Fibroblast of lung (primary cell): ENCODE data around the gene PCBP4. TPM values are rescaled to one million over a fixed set of nuclear protein-coding genes. Genes with fewer than 3 reads are reported as not detected.

ENCODE experiments used
- DNase-seq, 2 donors: peaks; one replicate each; pipeline versions ENCODE4 v3.0.0 to v3.0.0-alpha.2; 2010; ENCODE audit warnings: low read depth in 2 of 2
- H2AFZ ChIP-seq: 2 replicates; pipeline ENCODE4 v1.5.1; 2012; ENCODE audit warnings: low read length, control low read depth, inconsistent platforms
- H3K27ac ChIP-seq: 2 replicates; pipeline ENCODE4 v1.5.1; 2011; ENCODE audit warnings: low read length, control low read depth; ENCODE audit not compliant: insufficient read depth
- H3K27me3 ChIP-seq: 2 replicates; pipeline ENCODE4 v1.5.1; 2011; ENCODE audit warnings: mild to moderate bottlenecking, low read length; ENCODE audit not compliant: control insufficient read depth, insufficient read depth
- H3K36me3 ChIP-seq: 2 replicates; pipeline ENCODE4 v1.5.1; 2011; ENCODE audit warnings: low read length; ENCODE audit not compliant: control insufficient read depth, insufficient read depth
- H3K4me1 ChIP-seq: 2 replicates; pipeline ENCODE4 v1.5.1; 2011; ENCODE audit warnings: low read length; ENCODE audit not compliant: control insufficient read depth, insufficient read depth; ENCODE audit errors: extremely low read depth
- H3K4me2 ChIP-seq: 2 replicates; pipeline ENCODE4 v1.5.1; 2011; ENCODE audit warnings: low read length, control low read depth; ENCODE audit not compliant: insufficient read depth; ENCODE audit errors: extremely low read depth
- H3K4me3 ChIP-seq, 4 experiments: fragments of 200-600 bp in 1 of 4; sonication (generic) in 1 of 4; replicated peaks in 1 of 4; 2 replicates each; pipeline ENCODE4 v1.5.1; 2011 to 2016; ENCODE audit warnings: low read length in 4 of 4, low read depth in 3 of 4, mild to moderate bottlenecking in 3 of 4, control low read depth in 2 of 4, inconsistent platforms in 1 of 4, mixed read lengths in 1 of 4; ENCODE audit not compliant: insufficient read depth in 1 of 4; ENCODE audit errors: control extremely low read depth in 1 of 4
- H3K79me2 ChIP-seq: 2 replicates; pipeline ENCODE4 v1.5.1; 2012; ENCODE audit warnings: mild to moderate bottlenecking, low read length, inconsistent platforms; ENCODE audit not compliant: control insufficient read depth, insufficient read depth
- H3K9ac ChIP-seq: 2 replicates; pipeline ENCODE4 v1.5.1; 2011; ENCODE audit warnings: mild to moderate bottlenecking, low read length, control low read depth; ENCODE audit not compliant: insufficient read depth
- H3K9me3 ChIP-seq: 2 replicates; pipeline ENCODE4 v1.5.1; 2012; ENCODE audit warnings: low read depth, low read length; ENCODE audit not compliant: control insufficient read depth, insufficient read depth
- H4K20me1 ChIP-seq: 2 replicates; pipeline ENCODE4 v1.5.1; 2011; ENCODE audit warnings: low read length; ENCODE audit not compliant: control insufficient read depth, insufficient read depth; ENCODE audit errors: extremely low read depth
- EZH2 ChIP-seq: IDR thresholded peaks from 2 replicates; pipeline ENCODE4 v1.5.1; 2012; ENCODE audit warnings: low read length, control low read depth, mild to moderate bottlenecking; ENCODE audit errors: missing control alignments
- polyA plus RNA-seq, 2 donors: library from polyadenylated mRNA; depleted of rRNA in 1 of 2; stranded (reverse) in 1 of 2; unstranded in 1 of 2; fragments of >200 nt; gene quantifications; 2 replicates each; pipeline ENCODE4 v1.2.1, GENCODE V29; 2011 to 2012; ENCODE audit warnings: missing spikeins in 1 of 2
- total RNA-seq: library from RNA; depleted of rRNA; stranded (reverse); fragments of >200 nt; gene quantifications from 2 replicates; pipeline ENCODE4 v1.2.1, GENCODE V29; 2014
- TF ChIP-seq, protein P1 (sequence below), 2 donors: IDR thresholded peaks in 1 of 2; conservative IDR thresholded peaks in 1 of 2; 1 replicate in 1 of 2; 2 replicates in 1 of 2; pipeline ENCODE4 v1.5.1; 2011 to 2012; ENCODE audit warnings: low read length in 2 of 2, control low read depth in 1 of 2, inconsistent platforms in 1 of 2, low read depth in 1 of 2, mild to moderate bottlenecking in 1 of 2

The PCBP4 gene
- total and polyA plus RNA-seq, 2 donors (not counting 1 experiment from before 2014, with no cell fraction given), result 40.2 to 46.2 TPM

GRCh38 chr3:51966922-51967383 lies 301 bp downstream of the PCBP4 start:
- TF ChIP-seq, protein P1, sequence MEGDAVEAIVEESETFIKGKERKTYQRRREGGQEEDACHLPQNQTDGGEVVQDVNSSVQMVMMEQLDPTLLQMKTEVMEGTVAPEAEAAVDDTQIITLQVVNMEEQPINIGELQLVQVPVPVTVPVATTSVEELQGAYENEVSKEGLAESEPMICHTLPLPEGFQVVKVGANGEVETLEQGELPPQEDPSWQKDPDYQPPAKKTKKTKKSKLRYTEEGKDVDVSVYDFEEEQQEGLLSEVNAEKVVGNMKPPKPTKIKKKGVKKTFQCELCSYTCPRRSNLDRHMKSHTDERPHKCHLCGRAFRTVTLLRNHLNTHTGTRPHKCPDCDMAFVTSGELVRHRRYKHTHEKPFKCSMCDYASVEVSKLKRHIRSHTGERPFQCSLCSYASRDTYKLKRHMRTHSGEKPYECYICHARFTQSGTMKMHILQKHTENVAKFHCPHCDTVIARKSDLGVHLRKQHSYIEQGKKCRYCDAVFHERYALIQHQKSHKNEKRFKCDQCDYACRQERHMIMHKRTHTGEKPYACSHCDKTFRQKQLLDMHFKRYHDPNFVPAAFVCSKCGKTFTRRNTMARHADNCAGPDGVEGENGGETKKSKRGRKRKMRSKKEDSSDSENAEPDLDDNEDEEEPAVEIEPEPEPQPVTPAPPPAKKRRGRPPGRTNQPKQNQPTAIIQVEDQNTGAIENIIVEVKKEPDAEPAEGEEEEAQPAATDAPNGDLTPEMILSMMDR (conservative IDR thresholded peaks at IDR 0.05 in 1 of 2, IDR thresholded peaks at IDR 0.05 in 1 of 2; ENCODE audit: low read depth in 1 of 2, low read length in 2 of 2), result no peak
- no peak for TF ChIP-seq EZH2
- Histone ChIP-seq H3K27ac (peak overlapping the region; percentile 37), H3K4me1 (peaks cover 8% of the 10 kb centered on the region), H3K4me3 (peak overlapping the region; percentile 46 to 82 (median 62)), H3K4me2 (peak overlapping the region; percentile 83), H3K9ac (peak overlapping the region; percentile 67), H4K20me1 (no peaks in the 10 kb centered on the region), H3K79me2 (peaks cover 14% of the 10 kb centered on the region), H2AFZ (no peak overlapping the region), H3K36me3 (peaks cover 3% of the 10 kb centered on the region), H3K9me3 (no peaks in the 10 kb centered on the region), H3K27me3 (no peaks in the 10 kb centered on the region)
- DNase-seq, result no peak

GRCh38 chr3:51966486-51966885 lies 768 bp downstream of the PCBP4 start:
- Histone ChIP-seq H3K36me3 (peaks cover 2% of the 10 kb centered on the region), H3K4me1 (peaks cover 8% of the 10 kb centered on the region), H2AFZ (no peak overlapping the region), H3K4me2 (peak overlapping the region; percentile 83), H3K9ac (peak overlapping the region; percentile 67), H4K20me1 (no peaks in the 10 kb centered on the region), H3K9me3 (no peaks in the 10 kb centered on the region), H3K79me2 (peaks cover 14% of the 10 kb centered on the region), H3K4me3 (peak overlapping the region; percentile 46 to 82 (median 62)), H3K27ac (peak overlapping the region; percentile 37), H3K27me3 (no peaks in the 10 kb centered on the region)
- no peak for DNase-seq
- TF ChIP-seq, protein P1 (conservative IDR thresholded peaks at IDR 0.05 in 1 of 2, IDR thresholded peaks at IDR 0.05 in 1 of 2; ENCODE audit: low read depth in 1 of 2, low read length in 2 of 2), result no peak
- TF ChIP-seq EZH2, result no peak

DNA sequence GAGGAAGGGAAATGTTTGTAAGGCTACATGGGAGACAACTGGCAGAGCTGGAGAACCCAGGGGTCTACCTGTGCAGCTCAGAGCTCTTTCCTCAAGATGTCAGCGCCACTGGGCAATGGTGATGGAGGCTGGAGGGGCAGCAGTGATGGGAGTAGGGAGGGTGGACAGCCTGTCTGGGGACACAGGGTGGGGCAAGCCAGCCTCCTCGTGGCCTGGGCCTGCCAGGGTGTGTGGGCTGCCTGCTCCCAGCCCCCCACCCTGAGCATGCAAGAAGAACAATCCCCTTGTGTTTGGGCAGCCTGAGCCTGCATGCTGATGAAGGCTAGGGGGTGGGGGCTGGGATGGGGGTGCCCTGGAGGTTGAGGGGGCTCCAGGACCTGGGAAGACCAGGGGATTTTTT lies 1.2 kb downstream of the PCBP4 start:
- Histone ChIP-seq H3K79me2 (peaks cover 14% of the 10 kb centered on the region), H2AFZ (no peak overlapping the region), H3K9me3 (no peaks in the 10 kb centered on the region), H3K36me3 (peaks cover 2% of the 10 kb centered on the region), H3K4me3 (peak overlapping the region in 1 of 4 experiments; percentile 66), H4K20me1 (no peaks in the 10 kb centered on the region), H3K27me3 (no peaks in the 10 kb centered on the region), H3K27ac (no peak overlapping the region), H3K4me1 (peaks cover 8% of the 10 kb centered on the region), H3K9ac (no peak overlapping the region), H3K4me2 (peak overlapping the region; percentile 83)
- no peak for DNase-seq
- TF ChIP-seq, protein P1 (conservative IDR thresholded peaks at IDR 0.05 in 1 of 2, IDR thresholded peaks at IDR 0.05 in 1 of 2; ENCODE audit: low read depth in 1 of 2, low read length in 2 of 2), result no peak
- TF ChIP-seq EZH2, result no peak
